Gastroesophageal sphincter (tissue), 3 donors: ENCODE data around the gene TM4SF18.

ENCODE experiments used
- EP300 ChIP-seq: sonication (generic); formaldehyde crosslinking; IDR thresholded peaks from one replicate; pipeline ENCODE4 v1.6.1; 2017; ENCODE audit warnings: antibody characterized with exemption, mild to moderate bottlenecking
- POLR2A ChIP-seq, 2 donors: fragments of 450-650 bp; IDR thresholded peaks; one replicate each; pipeline ENCODE4 v1.6.1; 2017; ENCODE audit warnings: antibody characterized with exemption in 2 of 2, mild to moderate bottlenecking in 2 of 2, moderate library complexity in 1 of 2
- POLR2AphosphoS5 ChIP-seq: sonication (generic); formaldehyde crosslinking; IDR thresholded peaks from one replicate; pipeline ENCODE4 v1.6.1; 2017; ENCODE audit warnings: antibody characterized with exemption
- TF ChIP-seq, protein P1 (sequence below), 4 experiments: fragments of 200-600 bp in 2 of 4; fragments of 450-650 bp in 2 of 4; sonication (generic) in 1 of 4; IDR thresholded peaks; one replicate each; pipeline ENCODE4 v1.5.1; 2017 to 2019; ENCODE audit warnings: antibody characterized with exemption in 4 of 4, mild to moderate bottlenecking in 2 of 4, moderate library complexity in 2 of 4

GRCh38 chr3:149342413-149343380 is 9.3 kb upstream of the TM4SF18 start:
- TF ChIP-seq, protein P1, sequence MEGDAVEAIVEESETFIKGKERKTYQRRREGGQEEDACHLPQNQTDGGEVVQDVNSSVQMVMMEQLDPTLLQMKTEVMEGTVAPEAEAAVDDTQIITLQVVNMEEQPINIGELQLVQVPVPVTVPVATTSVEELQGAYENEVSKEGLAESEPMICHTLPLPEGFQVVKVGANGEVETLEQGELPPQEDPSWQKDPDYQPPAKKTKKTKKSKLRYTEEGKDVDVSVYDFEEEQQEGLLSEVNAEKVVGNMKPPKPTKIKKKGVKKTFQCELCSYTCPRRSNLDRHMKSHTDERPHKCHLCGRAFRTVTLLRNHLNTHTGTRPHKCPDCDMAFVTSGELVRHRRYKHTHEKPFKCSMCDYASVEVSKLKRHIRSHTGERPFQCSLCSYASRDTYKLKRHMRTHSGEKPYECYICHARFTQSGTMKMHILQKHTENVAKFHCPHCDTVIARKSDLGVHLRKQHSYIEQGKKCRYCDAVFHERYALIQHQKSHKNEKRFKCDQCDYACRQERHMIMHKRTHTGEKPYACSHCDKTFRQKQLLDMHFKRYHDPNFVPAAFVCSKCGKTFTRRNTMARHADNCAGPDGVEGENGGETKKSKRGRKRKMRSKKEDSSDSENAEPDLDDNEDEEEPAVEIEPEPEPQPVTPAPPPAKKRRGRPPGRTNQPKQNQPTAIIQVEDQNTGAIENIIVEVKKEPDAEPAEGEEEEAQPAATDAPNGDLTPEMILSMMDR (IDR thresholded peaks at IDR 0.05), result no peak
- TF ChIP-seq POLR2AphosphoS5 (no peak), POLR2A (IDR thresholded peaks at IDR 0.05) (no peak), EP300 (no peak)
